Choroid plexus epithelial cell (primary cell): Measurements from ENCODE around the gene ALDOA.

Experiments used
- DNase-seq: peaks from one replicate; pipeline ENCODE4 v3.0.0-alpha.2; 2010; ENCODE audit warnings: low read depth
- H3K4me3 ChIP-seq: 2 replicates; pipeline ENCODE4 v1.5.1; 2011; ENCODE audit warnings: low read depth, mild to moderate bottlenecking, control low read depth, low read length, moderate library complexity
- TF ChIP-seq, protein P1 (sequence below): conservative IDR thresholded peaks from 2 replicates; pipeline ENCODE4 v1.5.1; 2011; ENCODE audit warnings: low read depth, mild to moderate bottlenecking, control low read depth, inconsistent platforms, low read length, moderate library complexity

Gene ALDOA

DNA sequence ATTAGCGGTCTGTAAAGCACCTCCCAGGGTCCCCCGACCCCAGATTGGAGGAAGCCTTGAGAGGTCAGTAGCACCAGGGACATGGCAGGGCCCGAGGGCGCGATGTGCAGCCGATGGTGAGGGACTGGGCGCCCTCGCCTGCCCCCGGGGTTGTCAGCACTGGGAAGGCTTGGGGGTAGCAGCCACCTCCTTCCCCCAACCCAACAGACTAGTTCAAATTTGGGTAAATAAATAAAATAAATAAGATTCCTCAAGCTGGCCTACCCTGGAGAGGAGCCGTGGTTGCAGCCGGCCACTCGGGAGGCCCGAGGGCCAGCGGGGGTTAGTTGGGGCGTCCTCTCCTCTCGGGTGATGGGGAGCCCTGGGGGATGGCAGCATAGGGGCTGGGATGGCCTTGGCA is 41.1 kb upstream of the ALDOA start:
- no peak for DNase-seq
- TF ChIP-seq, protein P1, sequence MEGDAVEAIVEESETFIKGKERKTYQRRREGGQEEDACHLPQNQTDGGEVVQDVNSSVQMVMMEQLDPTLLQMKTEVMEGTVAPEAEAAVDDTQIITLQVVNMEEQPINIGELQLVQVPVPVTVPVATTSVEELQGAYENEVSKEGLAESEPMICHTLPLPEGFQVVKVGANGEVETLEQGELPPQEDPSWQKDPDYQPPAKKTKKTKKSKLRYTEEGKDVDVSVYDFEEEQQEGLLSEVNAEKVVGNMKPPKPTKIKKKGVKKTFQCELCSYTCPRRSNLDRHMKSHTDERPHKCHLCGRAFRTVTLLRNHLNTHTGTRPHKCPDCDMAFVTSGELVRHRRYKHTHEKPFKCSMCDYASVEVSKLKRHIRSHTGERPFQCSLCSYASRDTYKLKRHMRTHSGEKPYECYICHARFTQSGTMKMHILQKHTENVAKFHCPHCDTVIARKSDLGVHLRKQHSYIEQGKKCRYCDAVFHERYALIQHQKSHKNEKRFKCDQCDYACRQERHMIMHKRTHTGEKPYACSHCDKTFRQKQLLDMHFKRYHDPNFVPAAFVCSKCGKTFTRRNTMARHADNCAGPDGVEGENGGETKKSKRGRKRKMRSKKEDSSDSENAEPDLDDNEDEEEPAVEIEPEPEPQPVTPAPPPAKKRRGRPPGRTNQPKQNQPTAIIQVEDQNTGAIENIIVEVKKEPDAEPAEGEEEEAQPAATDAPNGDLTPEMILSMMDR = no peak
- no peak overlapping the region for H3K4me3 ChIP-seq

DNA sequence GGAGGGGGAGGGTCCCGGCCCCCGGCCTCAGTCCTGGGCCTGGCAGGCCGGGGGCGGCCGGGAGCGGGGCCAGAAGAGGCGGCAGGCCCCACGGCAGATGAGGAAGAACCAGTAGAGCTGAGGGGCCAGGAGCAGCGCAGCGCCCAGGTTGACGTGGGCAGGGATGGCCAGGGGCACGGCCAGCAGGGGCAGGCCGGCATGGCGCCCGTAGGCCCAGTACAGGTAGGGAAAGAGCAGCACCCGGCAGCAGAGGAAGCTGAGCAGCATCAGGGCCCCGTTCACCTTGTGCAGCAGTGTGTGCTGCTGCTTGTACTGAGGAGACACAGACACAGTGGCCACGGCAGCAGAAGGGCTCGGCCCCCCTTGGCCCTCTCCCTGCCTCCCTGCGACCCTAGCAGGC is 40.4 kb upstream of the ALDOA start:
- TF ChIP-seq, protein P1 = no peak
- no peak overlapping the region for H3K4me3 ChIP-seq
- no peak for DNase-seq

DNA sequence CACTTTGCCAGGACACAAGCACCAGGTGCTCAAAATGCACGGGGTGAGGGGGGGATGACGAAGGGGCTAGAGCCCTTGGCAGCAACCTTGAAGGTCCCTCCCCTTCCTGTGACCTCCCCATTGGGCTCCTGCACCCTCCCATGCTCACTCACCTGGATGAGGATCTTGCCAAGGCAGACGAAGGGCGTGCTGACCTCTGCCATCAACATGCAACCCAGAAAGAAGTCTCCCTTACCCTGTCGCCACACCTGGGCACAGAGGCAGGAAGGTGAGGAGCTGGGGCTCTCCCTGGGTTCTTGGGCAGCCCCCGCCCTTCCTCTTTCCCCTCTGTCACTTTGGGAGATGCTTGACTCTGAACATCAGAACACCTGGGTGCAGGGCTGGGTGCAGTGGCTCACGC is 40.0 kb upstream of the ALDOA start:
- H3K4me3 ChIP-seq = no peak overlapping the region
- DNase-seq = no peak
- TF ChIP-seq, protein P1 = no peak

DNA sequence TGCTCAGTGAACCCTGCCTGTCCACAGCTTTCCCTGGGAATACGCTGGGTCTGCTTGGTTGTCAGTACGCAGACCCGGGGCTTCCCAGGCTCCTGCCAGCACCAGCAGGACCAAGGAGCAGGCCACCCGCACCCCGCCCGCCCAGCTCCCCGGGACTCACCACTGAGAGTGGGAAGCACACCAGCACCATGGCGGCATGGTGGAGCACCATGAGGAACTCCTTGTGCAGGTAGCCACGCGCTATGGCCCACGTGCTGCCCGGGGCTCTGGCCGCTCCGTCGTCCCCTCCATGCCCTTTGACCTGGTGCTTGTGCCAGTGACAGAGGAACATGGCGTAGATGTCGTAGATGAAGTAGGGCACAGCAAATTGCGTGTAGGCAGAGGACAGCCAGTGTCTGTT is 39.1 kb upstream of the ALDOA start:
- no peak overlapping the region for H3K4me3 ChIP-seq
- TF ChIP-seq, protein P1 = no peak
- DNase-seq = no peak

DNA sequence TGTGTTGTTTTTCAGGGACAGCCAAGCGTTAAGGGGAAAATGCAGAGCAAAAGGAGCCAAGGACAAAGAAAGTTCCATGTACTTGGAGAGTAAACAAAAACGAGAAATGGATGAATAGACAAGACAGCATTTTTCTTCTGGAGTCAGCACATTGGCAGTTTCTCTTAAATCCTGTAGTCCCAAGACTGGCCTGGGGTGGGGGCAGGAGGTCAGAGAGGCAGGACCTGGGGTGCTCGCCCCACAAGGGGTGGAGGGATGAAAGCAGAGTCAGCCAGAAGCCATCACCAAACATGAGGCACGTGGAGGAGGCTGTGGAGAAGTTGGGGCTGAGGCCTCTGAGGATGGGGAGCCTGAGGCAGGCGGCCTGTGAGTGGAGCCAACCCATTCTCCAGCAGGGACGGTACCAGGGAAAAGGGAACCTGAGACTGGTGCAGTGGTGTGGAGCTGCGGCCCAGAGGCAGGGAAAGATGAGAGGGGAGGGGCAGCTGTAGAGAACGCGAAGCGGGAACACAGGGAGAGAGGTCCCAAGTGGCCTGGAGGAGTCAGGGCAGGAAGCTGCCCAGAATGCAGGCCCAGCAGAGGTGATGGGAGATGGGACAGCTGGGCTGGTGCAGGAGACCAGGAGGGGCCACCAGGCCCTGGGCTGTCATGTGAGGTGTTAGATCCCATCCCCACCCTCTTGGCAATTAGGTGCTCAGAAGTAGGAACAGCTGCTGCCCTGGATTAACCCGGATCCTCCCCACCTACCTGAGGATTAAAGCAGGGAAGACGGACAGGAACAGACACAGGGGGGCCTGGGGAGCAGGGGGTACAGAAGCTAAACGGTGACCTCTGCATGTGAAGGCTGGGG is 37.7 kb upstream of the ALDOA start:
- DNase-seq = no peak
- no peak overlapping the region for H3K4me3 ChIP-seq

DNA sequence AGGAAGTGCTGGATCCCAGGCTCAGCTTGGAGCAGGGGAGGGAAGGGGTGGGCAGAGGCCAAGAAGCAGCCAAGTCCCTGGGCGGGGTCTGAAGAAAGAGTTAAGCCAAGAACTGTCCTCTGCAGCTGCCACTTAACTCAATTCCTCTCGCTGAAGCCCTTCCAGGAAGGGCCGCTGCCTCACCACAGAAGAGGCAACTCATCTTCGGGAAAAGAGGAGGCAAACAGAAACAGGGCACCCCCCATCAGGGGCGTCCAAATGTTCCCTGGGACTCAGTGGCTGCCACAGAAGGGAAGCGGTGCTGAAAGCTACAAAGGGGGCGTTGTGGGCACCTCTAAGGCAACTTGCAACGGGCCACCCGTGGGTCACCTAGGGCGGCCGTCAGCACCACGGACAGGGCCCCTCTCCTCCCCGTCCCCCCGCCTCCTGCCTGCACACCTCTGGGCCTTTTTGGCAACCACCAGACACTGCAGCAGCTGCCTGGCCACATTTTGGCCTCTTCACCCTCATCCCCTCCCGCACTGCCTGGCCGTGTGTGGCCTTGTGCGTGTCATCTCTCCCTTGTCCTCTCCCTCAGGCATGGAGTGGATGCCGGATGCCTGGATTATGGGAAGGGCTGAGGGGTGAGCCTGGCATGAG is 37.0 kb upstream of the ALDOA start:
- TF ChIP-seq, protein P1 = no peak
- no peak for DNase-seq
- no peak overlapping the region for H3K4me3 ChIP-seq

More for the DNA sequence above, 37.7 kb upstream of the ALDOA start:
- TF ChIP-seq, protein P1 = no peak
